Endometrium (tissue), 2 donors: Measurements from ENCODE around the gene LYST.
"Not testable (repeated sequence)": the region's sequence is repeated elsewhere in the genome, so short reads cannot be mapped to it uniquely, and the experiment has no call there.

ENCODE experiments used
- FAIRE-seq: peaks from 2 replicates; lab custom pipeline; 2012; peaks lifted over from hg19 to GRCh38; lab: Jason Lieb, UNC
- donor health status: control.
- donor health status: control.

Gene LYST, protein sequence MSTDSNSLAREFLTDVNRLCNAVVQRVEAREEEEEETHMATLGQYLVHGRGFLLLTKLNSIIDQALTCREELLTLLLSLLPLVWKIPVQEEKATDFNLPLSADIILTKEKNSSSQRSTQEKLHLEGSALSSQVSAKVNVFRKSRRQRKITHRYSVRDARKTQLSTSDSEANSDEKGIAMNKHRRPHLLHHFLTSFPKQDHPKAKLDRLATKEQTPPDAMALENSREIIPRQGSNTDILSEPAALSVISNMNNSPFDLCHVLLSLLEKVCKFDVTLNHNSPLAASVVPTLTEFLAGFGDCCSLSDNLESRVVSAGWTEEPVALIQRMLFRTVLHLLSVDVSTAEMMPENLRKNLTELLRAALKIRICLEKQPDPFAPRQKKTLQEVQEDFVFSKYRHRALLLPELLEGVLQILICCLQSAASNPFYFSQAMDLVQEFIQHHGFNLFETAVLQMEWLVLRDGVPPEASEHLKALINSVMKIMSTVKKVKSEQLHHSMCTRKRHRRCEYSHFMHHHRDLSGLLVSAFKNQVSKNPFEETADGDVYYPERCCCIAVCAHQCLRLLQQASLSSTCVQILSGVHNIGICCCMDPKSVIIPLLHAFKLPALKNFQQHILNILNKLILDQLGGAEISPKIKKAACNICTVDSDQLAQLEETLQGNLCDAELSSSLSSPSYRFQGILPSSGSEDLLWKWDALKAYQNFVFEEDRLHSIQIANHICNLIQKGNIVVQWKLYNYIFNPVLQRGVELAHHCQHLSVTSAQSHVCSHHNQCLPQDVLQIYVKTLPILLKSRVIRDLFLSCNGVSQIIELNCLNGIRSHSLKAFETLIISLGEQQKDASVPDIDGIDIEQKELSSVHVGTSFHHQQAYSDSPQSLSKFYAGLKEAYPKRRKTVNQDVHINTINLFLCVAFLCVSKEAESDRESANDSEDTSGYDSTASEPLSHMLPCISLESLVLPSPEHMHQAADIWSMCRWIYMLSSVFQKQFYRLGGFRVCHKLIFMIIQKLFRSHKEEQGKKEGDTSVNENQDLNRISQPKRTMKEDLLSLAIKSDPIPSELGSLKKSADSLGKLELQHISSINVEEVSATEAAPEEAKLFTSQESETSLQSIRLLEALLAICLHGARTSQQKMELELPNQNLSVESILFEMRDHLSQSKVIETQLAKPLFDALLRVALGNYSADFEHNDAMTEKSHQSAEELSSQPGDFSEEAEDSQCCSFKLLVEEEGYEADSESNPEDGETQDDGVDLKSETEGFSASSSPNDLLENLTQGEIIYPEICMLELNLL (N-terminal part only)

DNA sequence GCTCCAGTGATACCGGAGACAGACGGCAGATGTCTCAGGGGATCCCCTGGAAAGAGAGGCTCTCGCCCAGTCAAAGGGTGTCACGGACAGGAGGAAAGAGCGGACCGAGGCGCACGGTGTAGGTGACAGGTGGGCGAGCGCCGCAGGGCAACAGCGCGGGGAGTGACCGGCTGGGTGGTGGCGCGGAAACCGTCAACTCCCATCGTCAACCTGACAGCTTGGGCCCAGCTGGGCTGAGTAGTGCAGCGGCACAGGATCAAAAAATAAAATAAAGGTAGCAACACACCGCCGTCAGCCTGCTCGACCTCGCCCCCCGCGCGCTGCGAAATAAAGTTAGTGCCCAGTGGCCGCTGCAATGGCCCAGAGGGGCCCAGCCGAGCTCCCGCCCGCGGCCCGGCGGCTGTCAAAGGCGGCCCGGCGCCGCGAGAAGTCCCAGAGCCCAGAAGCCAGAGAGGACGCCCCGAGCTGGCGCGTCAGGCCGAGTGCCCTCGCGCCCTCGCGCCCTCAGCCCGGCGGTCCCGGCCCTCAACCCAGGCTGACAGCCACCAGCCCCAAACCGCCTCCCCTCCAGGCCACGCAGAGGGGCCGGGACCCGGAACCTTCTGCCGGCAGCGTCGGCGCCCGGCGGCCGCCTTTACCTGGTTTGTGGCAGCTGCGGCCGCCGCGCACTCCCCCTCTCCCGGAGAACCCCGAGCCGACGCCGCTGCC is at the start of gene LYST:
LYST (minus strand) TSS at position 702 of the 708 bp plus-strand sequence. CDS start 36,489 bp downstream, outside the sequence.
- no peak for FAIRE-seq

DNA sequence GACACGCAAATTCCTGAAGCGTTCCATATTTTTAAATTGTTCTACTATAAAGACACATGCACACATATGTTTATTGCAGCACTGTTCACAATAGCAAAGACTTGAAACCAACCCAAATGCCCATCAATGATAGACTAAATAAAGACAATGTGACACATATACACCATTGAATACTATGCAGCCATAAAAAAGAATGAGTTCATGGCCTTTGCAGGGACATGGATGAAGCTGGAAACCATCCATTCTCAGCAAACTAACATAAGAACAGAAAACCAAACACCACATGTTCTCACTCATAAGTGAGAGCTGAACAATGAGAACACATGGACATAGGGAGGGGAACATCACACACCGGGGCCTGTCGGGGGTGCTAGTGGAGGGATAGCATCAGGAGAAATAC is 48.8 kb upstream of the LYST start:
- not testable (repeated sequence) for FAIRE-seq

DNA sequence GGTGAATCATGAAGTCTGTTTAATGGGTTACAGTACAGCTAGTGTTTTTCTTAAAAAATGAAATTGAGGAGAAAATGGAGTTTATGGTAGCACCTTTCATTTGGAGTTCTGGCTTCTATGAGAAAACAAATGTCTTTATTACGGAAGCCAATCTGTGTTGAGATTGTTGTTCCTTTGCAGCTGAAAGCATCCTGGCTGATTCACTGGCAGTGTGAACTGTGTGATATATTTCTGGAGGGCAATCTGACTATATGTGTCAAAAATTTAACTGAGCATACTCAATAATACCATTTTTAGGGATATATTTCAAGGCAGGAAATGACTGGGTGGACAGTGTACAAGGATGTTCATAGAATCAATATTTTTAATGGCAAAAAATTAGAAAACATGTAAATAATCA is 46.6 kb upstream of the LYST start:
- FAIRE-seq, result no peak

DNA sequence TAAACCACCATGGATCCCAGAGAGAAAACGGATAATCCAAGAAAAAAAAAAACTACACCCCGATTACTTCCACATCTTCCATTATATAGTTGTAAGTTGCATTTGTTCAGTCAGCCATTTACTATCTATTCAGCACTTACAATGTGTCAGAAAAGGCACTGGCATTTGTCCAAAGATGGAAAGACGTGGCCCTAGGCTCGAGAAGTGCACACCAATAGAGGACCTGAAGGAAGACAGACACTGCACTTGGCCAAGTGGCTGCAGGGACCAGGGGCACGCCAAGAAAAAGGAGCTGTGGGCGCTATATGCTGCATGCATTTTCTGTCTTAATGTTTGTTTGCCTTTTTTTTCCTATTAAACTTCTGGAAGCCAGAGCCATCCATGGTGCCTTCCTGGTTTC is 45.2 kb upstream of the LYST start:
- FAIRE-seq, result no peak

DNA sequence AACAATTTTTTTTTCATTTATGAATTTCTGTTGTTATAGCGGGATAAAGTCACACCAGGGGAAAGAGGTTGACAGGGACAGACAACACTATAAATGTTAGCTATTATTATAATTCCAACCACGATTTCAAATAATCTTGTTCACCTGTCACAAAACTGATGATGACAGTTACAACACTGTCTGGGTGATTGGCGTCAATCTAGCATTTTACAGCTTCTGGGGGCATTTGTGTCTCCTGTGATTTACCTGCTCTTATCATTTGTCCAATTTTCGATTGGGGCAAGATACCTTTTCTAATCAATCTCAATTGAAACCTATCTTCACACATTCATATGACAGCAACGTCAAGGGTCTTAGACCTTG is 44.6 kb upstream of the LYST start:
- no peak for FAIRE-seq

DNA sequence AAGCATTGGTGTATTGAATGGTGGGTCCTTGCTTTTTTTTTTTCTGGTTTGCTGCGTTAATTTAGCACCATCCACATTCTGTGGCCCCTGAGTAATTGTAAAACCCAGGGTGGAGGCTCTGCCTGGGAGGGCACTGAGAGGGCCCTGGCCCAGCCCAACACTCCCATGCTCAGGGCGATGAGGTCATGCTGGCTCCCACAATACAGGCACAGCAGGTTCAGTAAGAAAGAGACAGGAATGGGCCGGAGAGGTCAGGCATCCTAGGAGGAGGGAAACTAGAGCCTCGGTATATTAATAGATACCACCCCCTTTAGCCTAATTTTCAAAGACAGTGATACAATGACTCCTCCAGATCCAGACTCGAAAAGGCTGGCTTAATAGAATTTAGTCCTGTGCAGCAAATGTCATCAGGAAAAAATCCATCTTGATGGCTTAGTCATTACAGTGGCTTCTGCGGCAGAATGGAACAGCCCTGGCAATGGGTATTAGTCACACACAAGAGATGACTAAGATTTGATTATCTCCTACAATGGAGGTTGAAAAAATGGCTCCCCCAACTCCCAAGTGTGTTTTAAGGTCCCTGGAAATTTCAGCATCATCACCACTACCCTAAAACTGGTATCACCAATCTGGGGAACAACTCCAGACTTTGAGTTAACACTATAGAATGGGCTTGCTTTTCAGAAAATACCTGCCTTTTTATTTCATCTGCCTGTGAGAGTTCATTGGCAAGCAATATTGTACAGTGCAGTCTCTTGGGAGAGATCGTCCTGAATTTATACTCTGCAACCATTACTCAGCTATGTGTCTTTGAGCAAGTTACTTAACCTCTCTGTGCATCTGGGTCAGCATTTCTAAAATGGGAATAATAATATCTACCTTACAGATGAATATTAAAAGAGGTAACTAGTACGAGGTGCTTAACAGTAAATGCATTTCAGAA is 43.9 kb upstream of the LYST start:
- FAIRE-seq, result no peak

DNA sequence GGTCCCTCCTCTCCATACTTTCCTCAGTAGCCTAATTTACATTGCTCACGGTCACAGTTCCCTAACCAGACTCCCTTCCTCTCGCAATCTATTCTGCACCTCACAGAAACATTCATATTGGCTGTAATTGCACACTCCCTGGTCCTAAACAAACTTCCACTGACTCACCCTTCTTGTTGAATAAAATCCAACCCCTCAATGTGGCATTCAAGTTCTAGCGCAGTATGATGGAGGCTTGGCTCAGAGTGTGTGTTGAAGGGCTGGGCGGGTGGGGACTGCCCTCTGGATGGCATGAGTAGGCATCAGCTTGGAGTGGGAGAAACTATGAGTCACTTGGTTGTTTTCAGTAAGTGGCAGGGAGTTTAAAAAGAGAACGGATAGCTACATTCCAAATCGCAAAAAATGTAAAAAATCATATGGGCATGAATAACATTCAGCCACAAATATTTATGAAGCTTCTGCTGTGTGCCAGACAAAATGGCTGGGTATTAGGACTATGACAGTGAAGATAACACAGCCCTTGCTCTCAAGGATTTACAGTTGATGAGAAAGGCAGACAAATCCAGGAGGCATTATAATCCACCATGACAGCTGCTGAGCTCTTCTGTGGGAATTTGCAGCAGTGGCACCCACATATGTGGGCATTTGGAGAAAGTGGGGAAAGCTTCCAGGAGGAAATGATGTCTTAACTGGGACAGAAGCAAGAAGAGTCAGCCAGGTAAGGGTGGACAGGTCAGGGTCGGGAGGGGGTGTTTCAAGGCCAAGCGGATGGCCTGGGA is 42.2 kb upstream of the LYST start:
- FAIRE-seq, result no peak

DNA sequence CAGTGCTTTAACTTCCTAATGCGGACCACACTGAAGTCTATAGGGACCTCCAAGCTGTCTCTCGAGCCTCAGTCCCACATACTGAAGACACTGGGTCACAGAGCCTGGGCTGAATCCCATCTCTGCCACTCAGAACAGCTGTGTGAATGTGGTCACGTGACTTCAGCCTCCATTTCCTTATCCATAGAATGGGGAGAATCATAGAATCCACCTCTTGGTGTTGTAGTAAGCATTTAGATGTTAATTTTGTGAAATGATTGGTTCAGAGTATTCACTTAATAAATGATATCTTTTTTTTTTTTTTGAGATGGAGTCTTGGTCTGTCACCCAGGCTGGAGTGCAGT is 41.2 kb upstream of the LYST start:
- FAIRE-seq, result no peak

DNA sequence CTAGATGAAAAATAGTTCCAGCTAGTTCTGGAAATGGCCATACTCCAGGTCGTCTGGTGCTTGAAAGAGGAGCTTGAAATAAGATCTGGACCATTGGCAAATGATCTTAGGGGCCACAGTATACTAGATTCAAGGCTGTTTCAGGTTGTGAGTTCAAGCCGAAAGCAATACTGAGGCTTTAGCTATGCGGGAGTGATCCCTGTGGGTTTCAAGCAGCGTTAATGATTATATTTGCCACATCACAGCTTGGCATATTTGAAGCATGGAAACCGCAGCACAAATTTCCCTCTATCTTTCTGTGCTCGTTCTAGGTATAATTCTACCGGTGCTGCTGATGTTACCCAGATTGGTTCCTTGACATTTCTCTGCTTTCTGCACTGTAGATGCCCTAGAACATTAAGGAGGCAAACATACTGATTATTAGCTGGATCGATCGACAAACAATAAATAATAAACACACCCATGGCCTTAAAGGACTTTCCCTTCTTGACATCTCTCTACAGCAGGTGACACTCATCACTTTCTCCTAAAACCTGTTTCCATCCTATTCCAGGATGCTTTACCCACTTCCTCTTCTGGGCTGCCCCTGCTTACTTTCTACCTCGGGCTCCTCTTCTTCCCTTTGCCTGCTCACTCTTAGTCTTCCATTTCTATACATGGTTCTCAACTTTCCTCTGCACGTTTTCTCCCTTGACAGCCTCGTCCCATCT is 40.6 kb upstream of the LYST start:
- no peak for FAIRE-seq

DNA sequence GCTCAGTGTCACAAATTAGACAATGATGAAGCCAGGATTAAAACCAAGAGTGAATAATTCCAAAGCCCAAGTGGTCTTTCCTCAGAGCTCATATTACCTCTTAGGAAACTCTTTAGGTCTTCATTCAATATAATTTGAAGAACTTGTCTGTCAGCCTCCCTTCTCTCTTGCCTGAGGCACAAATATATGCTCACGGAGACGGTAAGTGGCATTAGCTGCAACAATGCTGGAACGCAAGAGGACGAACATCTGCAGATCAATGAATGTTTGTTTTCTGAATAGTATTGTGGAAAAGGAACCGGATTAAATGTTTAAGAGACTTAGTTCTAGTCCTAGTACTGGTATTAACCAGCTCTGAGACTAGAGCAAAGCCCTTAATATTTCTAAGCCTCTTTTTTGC is 39.7 kb upstream of the LYST start:
- FAIRE-seq, result no peak

DNA sequence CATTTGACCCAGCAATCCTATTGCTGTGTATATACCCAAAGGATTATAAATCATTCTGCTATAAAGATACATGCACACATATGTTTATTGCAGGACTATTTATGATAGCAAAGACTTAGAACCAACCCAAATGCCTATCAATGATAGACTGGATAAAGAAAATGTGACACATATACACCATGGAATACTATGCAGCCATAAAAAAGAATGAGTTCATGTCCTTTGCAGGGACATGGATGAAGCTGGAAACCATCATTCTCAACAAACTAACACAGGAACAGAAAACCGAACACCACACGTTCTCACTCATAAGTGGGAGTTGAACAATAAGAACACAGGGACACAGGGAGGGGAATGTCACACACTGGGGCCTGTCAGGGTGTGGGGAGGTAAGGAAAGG is 37.1 kb upstream of the LYST start:
- not testable (repeated sequence) for FAIRE-seq

DNA sequence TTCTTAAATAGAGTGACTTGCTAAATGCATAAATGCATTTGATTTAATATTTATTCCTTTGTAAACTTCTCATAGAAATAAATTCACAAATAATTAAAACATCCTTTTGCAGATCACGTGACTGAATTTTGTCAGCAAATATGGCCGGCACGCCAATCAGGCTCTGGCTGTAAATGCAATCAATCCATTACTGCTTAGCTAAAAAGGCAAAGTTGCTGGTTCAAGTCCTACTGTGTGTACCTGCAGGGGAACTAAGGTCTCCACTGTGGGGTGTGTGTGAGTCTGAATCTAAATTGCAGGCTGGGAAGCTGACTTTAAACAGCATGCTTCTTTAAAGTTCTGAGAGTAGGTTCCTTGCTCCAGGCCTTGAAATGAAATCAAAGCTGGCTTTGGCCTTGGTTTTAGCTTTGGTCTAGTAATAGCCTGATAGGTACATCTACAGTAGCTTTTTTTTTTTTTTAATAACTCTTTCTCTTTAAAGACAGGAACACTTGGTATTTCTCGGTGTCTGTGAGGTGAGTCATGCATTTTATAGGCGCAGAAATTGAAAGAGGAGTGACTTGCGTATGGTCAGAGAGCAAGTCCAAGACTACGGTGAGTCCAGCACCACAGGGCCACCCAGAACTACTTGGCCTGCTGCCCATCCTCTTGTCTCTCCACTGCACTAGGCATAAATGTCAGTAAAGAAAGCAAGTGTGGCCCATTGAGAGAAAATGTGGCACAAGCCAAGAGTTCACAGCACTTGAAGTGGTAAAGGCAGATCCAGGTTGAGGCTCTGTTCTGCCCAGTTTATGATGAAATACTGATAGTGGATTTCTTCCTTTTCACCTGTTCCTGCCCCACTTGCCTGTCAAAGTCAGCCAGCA is 36.2 kb upstream of the LYST start:
- FAIRE-seq, result no peak

DNA sequence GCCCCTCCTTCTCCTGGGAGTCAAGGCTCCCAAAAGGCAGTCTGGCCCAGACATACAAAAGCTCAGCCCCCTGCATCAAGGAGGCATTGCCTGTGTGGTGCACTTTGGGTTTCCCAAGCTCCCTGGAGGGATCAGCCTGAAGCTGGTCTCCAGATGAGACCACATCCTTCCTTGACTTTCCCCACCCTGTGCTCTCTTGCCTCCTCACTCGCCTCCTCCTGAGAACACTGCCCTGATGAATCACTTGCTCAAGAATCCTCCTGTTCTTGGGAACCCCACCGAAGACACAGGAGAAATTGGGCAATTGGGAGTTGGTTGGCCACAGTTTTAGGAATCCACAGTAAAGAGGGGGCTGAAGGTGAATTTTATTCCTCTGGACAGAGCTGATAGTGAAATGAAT is 34.8 kb upstream of the LYST start:
- no peak for FAIRE-seq

DNA sequence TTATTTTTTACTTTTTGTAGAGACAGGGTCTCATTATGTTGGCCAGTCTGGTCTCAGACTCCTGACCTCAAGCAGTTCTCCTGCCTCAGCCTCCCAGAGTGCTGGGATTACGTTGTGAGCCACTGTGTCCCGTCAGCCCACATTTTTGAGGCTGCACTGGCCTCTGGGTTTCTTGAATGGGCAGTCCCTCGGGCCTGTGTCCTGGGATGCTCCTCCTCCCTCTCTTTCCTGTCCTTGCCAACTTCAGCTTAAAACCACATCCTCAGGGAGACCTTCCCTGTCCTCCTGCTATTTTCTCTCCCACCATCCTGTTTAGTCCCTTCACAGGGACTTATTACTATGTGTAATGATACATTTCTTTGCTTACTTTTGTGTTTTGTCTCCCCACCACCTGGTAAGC is 31.4 kb upstream of the LYST start:
- no peak for FAIRE-seq

DNA sequence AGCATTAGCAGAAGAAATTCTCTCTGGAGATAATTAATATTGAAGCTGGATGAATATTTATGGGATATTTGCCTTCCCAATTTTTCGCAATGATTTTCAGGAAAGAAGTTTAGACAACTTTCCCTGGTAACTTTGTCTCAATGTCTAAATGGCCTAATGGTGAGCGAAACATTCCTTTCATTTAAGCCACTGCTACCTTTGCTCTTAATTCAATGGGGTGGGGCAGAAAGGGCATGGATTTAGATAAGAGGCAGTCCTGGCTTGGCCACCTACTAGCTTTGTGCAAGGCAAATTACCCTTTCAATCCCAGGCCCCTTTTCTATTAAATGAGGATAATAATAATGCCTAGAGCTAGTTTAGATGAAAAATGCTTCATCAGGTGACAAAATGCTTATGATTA is 27.1 kb upstream of the LYST start:
- FAIRE-seq, result no peak

DNA sequence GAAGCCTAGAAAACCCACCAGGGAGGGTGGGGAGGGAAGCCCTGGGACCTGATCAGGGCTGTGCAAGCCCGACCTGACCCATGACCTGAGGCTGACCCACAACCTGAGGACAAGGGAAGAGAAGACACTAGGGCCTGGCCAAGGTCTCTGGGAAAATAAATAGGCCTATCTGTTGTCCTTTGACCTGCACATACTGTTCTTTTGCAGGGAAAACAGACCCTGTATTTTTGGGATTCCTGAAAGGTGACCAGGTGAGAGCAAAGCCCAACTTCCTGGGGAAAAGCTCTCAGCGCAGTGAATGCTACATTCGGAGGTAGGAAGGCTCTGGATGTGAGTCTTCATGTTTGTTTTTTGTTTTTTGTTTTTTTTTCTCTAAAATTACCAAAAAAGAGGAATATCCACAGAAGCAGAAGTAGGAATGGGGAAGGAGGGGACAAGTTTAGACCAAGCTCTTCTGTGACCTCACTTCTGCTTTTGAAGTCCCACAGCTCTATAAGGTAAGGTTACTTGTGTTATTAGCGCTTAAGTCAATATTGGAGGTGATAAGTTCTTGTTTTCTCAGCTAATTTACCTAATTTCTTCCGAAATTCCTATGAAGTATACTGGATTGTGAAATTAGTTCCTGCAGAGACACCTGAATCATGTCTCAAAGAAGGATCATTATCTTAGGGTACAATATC is 26.2 kb upstream of the LYST start:
- no peak for FAIRE-seq

DNA sequence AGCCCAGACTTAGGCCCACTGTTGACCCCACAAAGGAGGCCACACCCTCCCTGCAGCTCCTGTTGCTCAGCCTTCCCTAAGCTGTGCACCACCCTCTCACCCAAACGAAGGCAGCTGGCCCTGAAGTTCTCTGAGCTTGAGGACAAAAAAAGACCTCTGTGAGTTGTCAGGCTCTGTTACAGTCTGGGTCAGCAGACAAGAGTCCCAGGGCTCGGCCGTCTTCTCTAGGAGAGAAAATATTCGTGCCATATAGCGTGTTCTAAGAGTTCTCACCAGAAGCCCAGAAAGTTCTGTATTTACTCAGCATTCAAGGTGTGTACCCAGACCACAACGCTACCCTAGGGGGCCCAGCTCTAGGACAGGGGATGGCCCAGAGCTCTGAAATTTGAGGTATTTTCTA is 25.5 kb upstream of the LYST start:
- no peak for FAIRE-seq

DNA sequence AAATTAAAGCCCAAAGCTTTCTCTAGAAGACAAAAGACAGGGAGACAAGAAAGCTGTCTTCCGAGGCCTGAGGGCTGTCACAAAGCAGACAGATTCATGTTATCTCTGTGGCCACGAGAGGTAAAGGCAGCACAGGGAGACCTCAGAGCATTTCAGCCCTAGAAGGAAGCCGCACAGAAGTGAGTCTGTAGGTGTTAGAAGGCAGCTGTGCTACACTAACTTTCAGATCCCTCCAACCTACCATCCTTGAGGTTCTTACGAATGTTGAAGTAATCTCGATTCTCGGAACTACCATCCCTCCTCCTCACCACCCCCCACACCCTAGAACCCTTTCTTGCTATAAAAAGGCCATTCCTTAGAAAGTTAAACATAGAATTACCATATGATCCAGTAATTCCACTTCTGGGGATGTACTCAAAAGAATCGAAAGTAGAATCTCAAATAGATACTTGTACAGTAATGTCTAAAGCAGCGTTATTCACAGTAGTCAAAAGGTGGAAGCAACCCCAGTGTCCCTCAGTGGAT is 21.5 kb upstream of the LYST start:
- no peak for FAIRE-seq
